ENCODE data around the gene DSG4.
"Not testable (repeated sequence)": the region's sequence is repeated elsewhere in the genome, so short reads cannot be mapped to it uniquely, and the experiment has no call there.

DSG4 gene
- 0 reads per million in 3 experiments for total RNA-seq

- no peak for DNase-seq
These were observed at the start of gene DSG4 for GRCh38 chr18:31376477-31376876. DSG4 (plus strand) TSS chr18:31376777; CDS start chr18:31376912, 135 bp downstream.

DNA sequence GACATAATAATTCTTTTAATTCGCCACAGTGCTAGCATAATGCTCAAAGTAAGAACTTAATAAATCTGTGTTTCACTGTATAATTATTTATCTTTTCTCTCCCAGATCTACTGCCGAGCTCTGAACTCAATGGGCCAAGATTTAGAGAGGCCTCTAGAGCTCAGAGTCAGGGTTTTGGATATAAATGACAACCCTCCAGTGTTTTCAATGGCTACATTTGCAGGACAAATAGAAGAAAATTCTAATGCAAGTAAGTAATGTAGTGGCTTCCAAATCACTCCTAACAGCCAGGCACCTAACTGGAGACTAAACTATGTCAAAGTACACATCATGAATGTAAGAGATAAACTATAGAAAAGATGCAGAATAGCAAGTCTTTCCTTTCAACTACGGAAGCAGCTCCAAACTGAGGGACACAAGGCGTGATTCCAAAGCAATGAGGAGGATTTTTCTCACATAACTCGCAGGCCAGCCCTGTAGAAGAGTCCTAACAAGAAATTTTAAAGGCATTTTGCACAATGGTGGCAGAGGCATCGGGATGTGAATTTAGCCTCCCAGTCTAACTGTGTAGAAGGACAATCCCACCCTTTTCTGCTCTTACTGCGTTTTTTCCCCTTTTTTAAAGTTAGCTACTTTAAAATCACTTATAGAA is 46.7 kb upstream of the DSG4 start:
- no peak for DNase-seq

- no peak for DNase-seq
These were observed 33.1 kb upstream of the DSG4 start for GRCh38 chr18:31343454-31343853.

- not testable (repeated sequence) for DNase-seq
These were observed 23.2 kb upstream of the DSG4 start for GRCh38 chr18:31353336-31353735.

- no peak for DNase-seq
These were observed 21.6 kb upstream of the DSG4 start for GRCh38 chr18:31354990-31355389.

DNA sequence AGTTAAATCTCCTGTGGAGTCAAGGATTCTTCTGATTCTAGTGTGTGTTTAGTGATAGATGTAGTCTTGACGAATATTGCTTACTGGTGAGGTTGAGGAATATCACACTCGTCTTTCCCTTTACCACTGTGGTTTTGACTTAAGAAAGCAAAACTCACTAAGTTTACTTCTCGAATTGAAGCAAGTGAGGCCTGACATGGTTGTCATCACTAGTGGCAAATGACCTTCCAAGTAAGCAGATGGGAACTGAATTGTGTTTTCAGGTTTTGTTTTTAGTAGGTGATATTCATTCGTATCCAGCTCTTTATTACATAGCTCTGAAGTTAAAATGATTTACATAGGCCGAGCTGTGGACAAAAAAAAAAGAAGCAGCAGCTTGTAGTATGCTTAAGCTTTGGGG is 20.6 kb upstream of the DSG4 start:
- DNase-seq = no peak

DNA sequence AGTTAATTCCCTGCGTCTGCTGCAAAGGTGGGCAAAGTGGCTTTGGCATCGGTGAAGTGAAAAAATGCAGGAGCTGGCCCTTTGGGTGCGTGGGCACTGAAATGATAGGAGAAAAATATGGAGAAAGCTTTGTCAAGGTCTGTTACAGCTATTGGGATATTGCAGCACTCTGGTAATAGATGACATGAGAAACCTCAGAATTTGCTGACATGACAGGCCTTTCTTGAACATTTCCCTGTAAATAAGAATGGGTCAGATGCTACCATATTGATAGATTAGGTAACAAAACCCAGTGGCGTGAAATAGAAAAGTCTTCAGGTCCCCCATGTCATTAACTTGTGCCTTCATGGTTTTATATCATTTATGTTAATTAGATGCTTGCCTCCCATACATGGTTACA is 12.4 kb upstream of the DSG4 start:
- DNase-seq = no peak

- no peak for DNase-seq
These were observed 7.1 kb upstream of the DSG4 start for GRCh38 chr18:31369478-31369877.

GRCh38 chr18:31371989-31372388 is 4.6 kb upstream of the DSG4 start:
- DNase-seq = no peak

DNA sequence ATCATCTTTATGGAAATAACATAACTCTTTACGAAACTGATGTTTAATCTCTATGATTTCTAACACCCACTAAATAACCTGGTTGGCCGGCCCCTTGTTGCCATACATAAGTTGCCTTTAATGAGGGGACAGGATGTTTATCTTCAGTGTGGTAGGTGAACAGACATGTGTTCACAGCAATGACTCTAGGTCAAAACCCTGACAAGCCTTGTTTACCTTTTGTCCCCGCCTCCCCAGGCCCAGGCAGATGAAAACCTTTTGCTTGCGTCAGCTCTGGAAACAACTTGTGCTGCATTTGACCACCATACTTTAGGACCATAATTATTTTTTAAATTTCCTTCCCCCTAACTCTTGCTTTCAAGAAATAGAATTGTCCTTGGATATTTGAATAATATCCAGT is 2.9 kb upstream of the DSG4 start:
- DNase-seq = no peak

DNA sequence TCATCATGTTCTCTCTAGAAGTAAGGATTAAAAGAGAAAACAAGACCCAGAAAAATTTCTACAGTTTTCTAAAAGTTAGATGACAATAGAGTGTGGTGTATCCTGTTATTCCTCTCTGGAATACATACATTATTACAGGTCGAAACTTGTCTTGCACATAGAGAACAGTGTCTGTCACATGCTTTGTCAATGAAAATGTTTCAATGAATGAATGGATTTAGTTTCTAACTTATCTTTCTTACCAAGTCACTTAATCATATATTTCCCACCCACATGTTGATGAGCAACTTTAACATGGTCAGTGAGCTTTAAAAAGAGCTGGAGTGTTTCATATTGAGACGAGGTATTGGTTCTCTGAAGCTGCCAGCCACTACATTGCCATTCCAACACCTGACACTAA is 4.3 kb downstream of the DSG4 start:
- DNase-seq = no peak

- DNase-seq = no peak
These were observed 5.5 kb downstream of the DSG4 start for GRCh38 chr18:31382107-31382506.

- no peak for DNase-seq
These were observed 10.2 kb downstream of the DSG4 start for GRCh38 chr18:31386741-31387140.

- no peak for DNase-seq
These were observed 16.7 kb downstream of the DSG4 start for GRCh38 chr18:31393286-31393685.

- DNase-seq = no peak
These were observed 20.4 kb downstream of the DSG4 start for GRCh38 chr18:31396796-31397612.

- DNase-seq = no peak
These were observed 21.6 kb downstream of the DSG4 start for GRCh38 chr18:31398191-31398590.

DNA sequence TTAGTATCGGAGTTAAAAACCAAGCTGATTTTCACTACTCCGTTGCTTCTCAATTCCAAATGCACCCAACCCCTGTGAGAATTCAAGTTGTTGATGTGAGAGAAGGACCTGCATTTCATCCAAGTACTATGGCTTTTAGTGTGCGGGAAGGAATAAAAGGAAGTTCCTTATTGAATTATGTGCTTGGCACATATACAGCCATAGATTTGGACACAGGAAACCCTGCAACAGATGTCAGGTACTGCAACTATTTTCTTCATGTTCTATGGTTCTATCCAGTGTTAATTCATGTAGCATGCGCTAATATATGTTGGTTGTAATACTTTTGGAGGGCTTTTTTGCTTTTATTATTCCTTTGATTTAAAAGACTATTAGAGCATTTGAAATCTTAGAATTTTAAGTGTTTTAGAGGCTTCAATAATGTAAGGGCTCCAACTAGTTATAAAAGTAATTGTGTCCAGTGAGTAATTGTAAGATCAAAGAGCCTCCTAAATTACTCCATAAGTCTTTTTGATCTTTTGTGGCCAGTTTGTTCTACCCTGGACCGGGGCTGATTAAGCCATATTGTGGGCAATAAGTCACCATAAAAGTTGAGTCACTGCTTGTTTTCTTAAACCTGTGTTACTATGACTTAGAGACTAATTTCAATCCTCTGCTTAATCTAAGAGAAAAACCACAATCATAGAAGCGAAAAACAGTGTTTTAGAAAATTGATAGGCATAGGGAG is 22.9 kb downstream of the DSG4 start:
- no peak for DNase-seq

DNA sequence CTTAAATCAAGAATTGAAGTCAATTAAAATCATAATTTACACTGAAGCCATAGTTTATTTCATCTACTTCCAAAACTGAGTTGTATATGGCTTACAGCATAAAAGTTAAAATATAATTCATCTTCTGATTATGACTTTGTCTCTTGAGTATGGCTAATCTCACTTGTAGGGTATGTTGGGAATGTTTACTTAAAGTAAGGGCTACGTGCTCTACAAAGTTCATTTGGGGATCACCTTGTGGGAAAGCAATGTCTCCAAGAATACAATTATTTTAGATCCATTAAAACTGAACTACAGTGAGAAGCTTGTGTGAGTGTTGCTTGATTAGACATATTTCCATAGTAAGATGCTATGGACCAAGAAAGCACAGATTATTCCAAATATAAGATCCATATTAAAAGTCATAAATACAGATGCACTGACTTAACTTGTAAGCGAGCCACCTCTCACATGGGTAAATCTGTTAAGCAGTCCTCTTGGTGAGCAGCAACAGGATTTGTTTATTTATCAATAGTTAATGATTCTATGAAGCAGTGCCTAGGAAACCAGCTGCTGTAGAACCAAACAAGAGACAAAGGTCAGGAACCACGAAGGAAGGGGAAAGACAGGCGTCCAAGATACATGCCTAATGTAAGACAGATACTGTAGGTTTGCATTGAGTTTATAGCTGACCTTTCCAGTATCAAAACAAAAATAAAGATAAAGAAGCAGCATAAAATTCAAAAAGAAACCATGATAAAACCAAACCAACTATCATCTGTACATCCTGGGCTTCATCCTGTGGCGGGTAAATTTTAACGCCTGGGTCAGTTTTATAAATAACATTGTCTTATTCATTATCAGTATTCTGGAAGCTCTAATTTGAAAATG is 24.8 kb downstream of the DSG4 start:
- DNase-seq = no peak

- DNase-seq = no peak
These were observed 25.4 kb downstream of the DSG4 start for GRCh38 chr18:31402026-31402373.

- DNase-seq = no peak
These were observed 26.8 kb downstream of the DSG4 start for GRCh38 chr18:31403409-31403808.

DNA sequence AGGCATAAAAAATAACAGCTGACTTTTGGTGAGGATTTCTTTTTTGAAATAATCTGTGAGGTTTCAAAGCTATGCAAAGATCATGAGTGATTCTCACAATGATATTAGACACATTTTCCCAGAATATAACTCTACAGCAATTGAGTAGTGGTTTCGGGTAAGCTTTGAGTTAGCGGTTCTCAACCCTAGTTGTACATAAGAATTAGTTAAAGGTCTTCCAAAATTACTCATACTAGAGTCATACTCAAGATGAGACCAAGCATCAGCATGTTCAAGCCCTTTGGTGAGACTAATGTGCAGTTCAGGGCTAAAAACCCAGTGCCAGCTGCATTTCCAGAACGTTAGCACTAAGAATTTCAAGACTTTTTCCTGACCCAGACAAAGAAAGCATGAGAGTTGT is 31.1 kb downstream of the DSG4 start:
- DNase-seq = no peak

GRCh38 chr18:31409276-31409675 is 32.7 kb downstream of the DSG4 start:
- DNase-seq = no peak
